Umbilical cord (tissue), 2 donors: ENCODE results near the gene ADCY3. TPM values are rescaled to one million over a fixed set of nuclear protein-coding genes. Genes with fewer than 3 reads are reported as not detected.

ENCODE experiments used
- DNase-seq: peaks from one replicate; pipeline ENCODE4 v3.0.0-alpha.2; 2015; ENCODE audit warnings: low spot score
- total RNA-seq: library from RNA; depleted of rRNA; stranded (reverse); fragments of >200 nt; gene quantifications from one replicate; pipeline ENCODE4 v1.2.3, GENCODE V29; 2014; ENCODE audit warnings: low replicate concordance; ENCODE audit not compliant: insufficient read depth

The ADCY3 gene
- total RNA-seq, 1 donor from 2014 or later: 35.6 TPM

DNA sequence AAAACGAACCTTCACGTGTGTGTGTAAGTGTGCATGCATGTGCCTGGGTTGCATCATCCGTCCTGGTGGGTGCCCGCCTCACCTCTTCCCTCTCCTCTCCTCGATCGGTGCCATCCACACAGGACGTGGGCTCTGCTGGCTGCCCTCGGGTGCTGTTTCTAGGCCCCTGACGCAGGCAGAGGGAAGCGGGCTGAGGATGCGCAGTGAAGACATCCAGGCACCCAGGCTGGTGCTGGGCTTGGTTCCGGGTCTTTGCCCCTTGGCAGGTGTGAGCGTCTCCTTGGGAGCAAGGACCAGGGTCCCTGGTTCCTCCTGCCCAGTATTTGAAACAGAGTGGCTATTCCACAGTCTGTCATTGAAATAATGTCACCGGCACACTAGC is 6.2 kb upstream of the ADCY3 start:
- no peak for DNase-seq

DNA sequence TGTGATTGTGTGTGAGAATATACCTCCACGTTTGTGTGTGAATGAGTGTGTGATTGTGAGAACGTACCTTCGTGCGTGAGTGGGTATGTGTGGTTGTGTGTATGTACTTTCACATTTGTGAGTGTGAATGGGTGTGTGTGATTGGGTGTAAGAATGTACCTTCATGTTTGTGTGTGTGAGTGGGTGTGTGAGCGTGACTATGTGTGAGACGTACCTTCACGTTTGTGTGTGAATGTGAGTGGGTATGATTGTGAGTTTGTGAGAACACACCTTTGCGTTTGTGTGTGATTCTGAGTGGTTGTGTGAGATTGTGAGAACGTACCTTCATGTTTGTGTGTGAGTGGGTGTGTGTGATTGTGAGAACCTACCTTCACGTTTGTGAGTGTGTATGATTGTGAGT is 5.8 kb upstream of the ADCY3 start:
- DNase-seq: no peak

DNA sequence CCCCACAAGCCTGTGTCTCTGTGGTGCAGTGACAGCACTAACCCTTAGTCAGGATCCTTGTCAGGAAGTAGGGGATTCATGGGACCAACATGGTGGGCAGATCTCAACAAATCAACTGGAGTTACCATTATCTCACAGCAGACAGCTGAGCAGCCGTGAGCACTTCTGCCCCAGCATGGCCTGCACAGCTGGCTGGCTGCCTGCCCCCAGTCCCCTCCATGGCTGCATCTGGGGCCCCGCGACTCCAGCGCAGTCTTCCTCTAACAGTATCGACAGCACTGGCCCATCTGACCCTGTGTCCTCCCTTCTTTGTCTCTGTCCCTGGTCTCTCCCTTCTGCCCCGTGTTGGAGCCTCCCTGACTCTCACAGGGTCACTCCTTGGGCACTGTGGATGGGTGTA is 4.7 kb upstream of the ADCY3 start:
- no peak for DNase-seq

GRCh38 chr2:24924266-24924665 is 4.2 kb upstream of the ADCY3 start:
- no peak for DNase-seq

GRCh38 chr2:24923106-24923505 is 3.1 kb upstream of the ADCY3 start:
- no peak for DNase-seq

DNA sequence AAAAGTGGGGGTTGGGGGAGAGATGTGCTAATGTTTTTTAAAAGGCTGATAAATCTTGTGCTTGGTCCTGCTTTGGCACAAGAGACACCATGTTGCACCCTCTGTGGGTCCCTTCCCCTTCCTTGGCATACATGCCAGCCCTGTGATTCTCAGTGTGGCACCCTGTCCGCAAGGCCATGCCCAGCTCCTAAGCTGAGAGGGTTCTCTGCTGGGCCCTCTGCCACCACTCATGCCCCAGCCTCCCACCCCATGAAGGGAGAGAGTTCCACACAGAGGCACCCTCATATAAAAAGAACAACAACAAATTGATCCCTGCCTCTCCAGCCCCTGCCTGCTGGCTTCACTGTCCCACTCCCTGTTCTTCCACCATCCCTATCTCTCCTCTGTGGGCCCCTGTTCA is 2.5 kb upstream of the ADCY3 start:
- DNase-seq: no peak

DNA sequence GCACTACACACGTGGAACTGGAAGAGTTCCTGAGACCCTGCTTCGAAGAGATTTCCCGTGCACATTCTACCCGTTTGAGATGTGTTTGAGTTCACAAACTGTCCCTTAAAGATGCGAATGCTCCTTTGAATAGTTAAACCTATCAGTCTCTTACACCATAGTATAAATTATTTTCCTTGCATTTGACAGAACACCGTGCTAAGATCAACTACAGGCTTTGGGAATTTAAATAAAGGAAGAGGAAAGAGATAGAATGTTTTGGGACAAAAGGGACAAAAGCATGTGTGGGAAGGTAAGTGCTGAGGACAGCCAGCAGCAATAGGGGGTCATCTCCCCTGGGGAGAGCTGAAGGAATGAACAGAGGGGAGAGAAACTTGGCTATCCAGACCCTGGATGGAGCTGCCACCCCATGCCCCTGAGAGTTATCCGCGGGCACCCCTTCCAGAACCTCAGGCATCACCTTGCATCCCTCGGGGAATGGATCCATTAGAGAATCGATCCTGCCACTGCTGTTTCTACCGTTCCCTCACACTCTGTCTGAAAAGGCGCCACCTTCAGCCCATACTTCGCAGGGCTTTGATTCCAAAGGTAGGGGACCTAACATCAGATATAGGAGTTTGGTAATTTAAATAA is 888 bp upstream of the ADCY3 start:
- DNase-seq: no peak

GRCh38 chr2:24919506-24920097 is 435 bp downstream of the ADCY3 start:
- DNase-seq: peak; percentile 38

- DNase-seq: peak; percentile 26
These were observed 966 bp downstream of the ADCY3 start for GRCh38 chr2:24919037-24919505.

GRCh38 chr2:24918326-24919036 is 1.6 kb downstream of the ADCY3 start:
- DNase-seq: no peak

GRCh38 chr2:24917731-24918325 is 2.2 kb downstream of the ADCY3 start:
- DNase-seq: no peak

DNA sequence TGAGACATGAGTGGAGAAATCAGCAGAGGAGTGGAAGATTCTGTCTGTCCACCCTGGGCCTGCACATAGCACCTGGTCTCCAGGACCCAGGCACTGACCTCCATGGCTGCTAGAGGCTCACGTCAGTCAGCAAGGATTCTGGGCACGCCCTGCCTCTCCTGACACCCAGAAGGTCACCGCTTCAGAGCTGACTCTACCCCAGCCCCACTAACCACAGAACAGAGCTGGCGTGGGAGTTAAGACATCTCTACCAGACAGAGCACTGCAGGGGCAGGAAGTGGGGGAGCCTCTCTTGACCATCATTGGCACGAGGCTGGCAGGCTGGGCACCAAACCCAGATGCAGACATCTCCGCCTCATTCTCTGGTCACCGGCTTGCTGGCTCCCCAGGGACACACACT is 3.0 kb downstream of the ADCY3 start:
- no peak for DNase-seq

DNA sequence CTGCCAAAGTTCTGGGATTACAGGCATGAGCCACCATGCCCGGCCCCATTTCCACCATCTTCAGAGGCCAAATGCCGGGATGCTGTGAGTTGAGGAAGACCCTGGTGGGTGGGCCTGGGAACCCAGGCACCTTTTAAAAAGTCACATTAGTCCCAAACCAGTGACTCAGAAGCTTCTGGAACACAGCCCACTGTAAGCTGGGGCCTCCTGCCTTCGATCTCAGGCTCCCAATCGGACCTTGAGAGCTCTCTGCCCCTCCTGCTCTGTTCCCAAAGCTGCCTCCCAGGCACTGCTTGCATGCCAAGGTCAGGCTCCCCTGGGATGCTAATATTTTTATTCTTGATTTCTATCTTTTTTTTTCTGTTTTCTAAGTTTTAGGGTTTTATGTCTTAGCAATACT is 4.2 kb downstream of the ADCY3 start:
- DNase-seq: no peak

GRCh38 chr2:24915175-24915574 is 4.9 kb downstream of the ADCY3 start:
- no peak for DNase-seq

- DNase-seq: no peak
These were observed 5.3 kb downstream of the ADCY3 start for GRCh38 chr2:24914713-24915112.

DNA sequence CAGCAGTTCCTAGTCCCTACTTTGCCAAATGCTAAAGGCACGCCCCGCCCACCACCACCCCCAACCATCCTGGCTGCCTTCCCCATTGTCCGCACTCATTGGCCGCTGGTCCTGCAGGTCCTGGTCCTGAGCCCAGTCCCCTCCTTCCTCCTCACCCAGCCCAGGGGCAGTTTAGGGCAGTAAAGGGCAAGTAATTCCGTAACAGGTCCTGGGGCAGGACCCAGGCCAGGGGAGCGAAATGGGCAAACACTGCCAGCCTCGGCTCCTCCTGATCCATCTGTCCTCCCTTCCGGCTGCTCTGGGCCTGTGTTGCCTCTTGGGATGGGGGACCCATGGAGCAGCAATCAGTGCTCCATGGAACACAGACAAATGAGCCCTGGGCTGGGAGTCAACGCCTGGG is 6.1 kb downstream of the ADCY3 start:
- DNase-seq: no peak

DNA sequence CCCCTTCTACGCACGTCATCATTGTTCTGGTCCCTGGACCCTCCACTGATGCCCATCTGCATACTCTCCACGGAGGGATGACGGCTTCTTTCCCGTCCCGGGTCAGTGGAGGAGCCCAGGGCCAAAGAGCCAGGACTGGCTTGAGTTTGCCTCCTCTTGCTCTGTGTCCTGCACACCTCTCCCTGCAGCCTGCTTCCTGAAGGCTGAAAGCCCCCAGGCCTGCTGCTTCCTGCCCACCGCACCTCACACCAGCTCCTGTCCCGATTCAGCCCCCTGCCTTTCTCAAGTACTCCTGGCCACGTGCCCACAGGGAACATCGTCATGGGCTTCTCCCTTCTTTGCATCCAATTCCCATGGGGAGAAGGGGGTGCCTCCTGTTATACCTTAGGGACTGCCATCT is 7.1 kb downstream of the ADCY3 start:
- DNase-seq: no peak

DNA sequence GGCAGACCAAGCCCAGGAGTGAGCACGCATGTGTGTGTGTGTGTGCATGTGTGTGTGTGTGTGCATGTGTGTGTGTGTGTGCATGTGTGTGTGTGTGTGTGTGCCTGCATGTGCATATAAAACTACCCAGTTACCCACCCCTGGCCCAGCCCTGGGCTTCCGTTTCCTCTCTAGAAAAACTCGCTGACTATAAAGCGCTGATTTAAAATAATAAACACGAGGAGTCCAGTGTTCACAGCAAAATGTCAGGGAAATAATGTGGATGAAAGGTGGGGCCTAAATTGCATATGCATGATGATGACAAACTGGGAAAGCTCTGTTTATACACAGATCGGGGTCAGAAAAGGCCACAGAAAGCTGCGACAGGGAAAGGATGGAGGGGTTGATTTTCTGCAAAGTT is 7.5 kb downstream of the ADCY3 start:
- no peak for DNase-seq

DNA sequence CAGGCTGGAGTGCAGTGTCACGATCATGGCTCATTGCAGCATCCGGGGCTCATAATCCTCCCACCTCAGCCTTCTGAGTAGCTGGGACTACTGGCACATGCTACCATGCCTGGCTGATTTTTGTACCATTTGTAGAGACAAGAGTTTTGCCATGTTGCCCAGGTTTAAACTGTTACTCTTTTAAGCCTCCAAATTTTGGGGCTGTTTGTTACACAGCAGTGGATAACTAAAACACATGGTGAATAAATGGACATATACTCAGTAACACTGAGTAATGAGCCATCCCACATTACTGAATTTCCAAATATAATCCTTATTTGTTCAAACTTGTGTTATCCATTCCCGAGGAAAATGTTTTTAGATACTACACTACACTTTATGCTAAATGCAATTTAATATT is 9.8 kb downstream of the ADCY3 start:
- no peak for DNase-seq

- no peak for DNase-seq
These were observed 10.4 kb downstream of the ADCY3 start for GRCh38 chr2:24909555-24910177.

DNA sequence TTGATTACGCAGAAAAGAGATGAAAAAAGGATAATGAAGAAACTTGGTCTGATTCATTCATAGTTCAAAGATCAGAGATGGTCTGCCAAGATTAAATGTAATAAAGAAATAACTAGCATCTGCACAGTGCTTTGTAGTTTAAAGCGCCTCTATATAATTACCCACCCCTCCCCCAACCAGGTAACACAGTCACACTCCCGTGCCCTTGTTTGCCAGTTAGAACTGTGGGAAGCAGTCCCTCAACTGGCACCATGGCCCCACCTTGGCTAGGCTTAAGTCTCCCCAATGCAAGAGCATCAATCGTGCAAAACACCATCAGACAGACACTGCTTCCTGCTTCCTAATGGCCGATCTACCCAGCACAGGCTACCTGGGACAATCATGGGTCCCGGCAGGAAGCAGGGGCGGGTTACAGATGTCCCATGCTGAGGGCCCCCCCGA is 11.6 kb downstream of the ADCY3 start:
- DNase-seq: no peak

GRCh38 chr2:24907116-24907515 is 12.9 kb downstream of the ADCY3 start:
- no peak for DNase-seq
